HepG2 (cell line): Measurements from ENCODE around the gene POFUT1. TPM values are rescaled to one million over a fixed set of nuclear protein-coding genes. Genes with fewer than 3 reads are reported as not detected.

ENCODE experiments used
- ATAD3A ChIP-seq: sonication (generic); formaldehyde crosslinking; IDR thresholded peaks from 2 replicates; pipeline ENCODE4 v1.4.0; 2020; ENCODE audit warnings: missing genetic modification reagents
- ATM ChIP-seq: fragments of 450-650 bp; IDR thresholded peaks from 2 replicates; pipeline ENCODE4 v1.7.1; 2017; ENCODE audit warnings: mild to moderate bottlenecking, borderline replicate concordance
- ESRRA ChIP-seq: sonication (generic); formaldehyde crosslinking; IDR thresholded peaks from 2 replicates; pipeline ENCODE4 v1.5.1; 2020; ENCODE audit warnings: mild to moderate bottlenecking, low read depth, missing genetic modification reagents
- MYPOP ChIP-seq: sonication (generic); formaldehyde crosslinking; IDR thresholded peaks from 2 replicates; pipeline ENCODE4 v1.8.1; 2023; ENCODE audit warnings: mild to moderate bottlenecking, moderate library complexity, missing genetic modification reagents
- PHF20 ChIP-seq: sonication (generic); formaldehyde crosslinking; IDR thresholded peaks from 2 replicates; pipeline ENCODE4 v1.5.0; 2020; ENCODE audit warnings: mild to moderate bottlenecking, missing genetic modification reagents
- PPARG ChIP-seq: conservative IDR thresholded peaks from 2 replicates; pipeline ENCODE4 v1.6.1; 2016; ENCODE audit warnings: missing biosample characterization, missing genetic modification reagents
- ZFAT ChIP-seq: sonication (generic); formaldehyde crosslinking; conservative IDR thresholded peaks from 2 replicates; pipeline ENCODE4 v1.8.1; 2023; ENCODE audit warnings: missing genetic modification reagents, inconsistent platforms
- ZNF280D ChIP-seq: sonication (generic); formaldehyde crosslinking; IDR thresholded peaks from 2 replicates; pipeline ENCODE4 v1.5.1; 2020; ENCODE audit warnings: mild to moderate bottlenecking, missing genetic modification reagents
- polyA plus RNA-seq, 8 experiments: library from polyadenylated mRNA; depleted of rRNA in 3 of 8; stranded (reverse) in 7 of 8; unstranded in 1 of 8; fragments of >200 nt; fragmentation: Illumina TruSeq in 4 of 8; extraction: Trizol in 4 of 8; gene quantifications; 2 replicates each; pipeline versions ENCODE4 v1.2.1 to v1.2.3, GENCODE V29; 2011 to 2016; ENCODE audit warnings: low read depth in 4 of 8, missing spikeins in 1 of 8, mixed read lengths in 1 of 8; ENCODE audit not compliant: insufficient read depth in 1 of 8
- total RNA-seq, 5 experiments: library from RNA; depleted of rRNA; stranded (reverse); fragments of >200 nt; fragmentation: Illumina TruSeq; extraction: Trizol; gene quantifications; 2 replicates each; pipeline ENCODE4 v1.2.3, GENCODE V29; 2016; ENCODE audit warnings: low read depth in 1 of 5
- TF ChIP-seq, protein P1 (sequence below): sonication (generic); formaldehyde crosslinking; IDR thresholded peaks from 2 replicates; pipeline ENCODE4 v1.5.1; 2020; ENCODE audit warnings: mild to moderate bottlenecking, missing genetic modification reagents, borderline replicate concordance
- TF ChIP-seq, protein P2 (sequence below): sonication (generic); formaldehyde crosslinking; IDR thresholded peaks from 2 replicates; pipeline ENCODE4 v1.9.0; 2021; ENCODE audit warnings: mild to moderate bottlenecking, missing genetic modification reagents
- TF ChIP-seq, protein P3 (sequence below): sonication (generic); formaldehyde crosslinking; IDR thresholded peaks from 2 replicates; pipeline ENCODE4 v1.8.1; 2022; ENCODE audit warnings: low read depth, mild to moderate bottlenecking, missing genetic modification reagents

POFUT1 gene
- total and polyA plus RNA-seq, 2 of the 13 experiments (the other 11 are each of a cell fraction or from before 2014, with no cell fraction given), result 35.5 to 58.3 TPM

- TF ChIP-seq, protein P1, sequence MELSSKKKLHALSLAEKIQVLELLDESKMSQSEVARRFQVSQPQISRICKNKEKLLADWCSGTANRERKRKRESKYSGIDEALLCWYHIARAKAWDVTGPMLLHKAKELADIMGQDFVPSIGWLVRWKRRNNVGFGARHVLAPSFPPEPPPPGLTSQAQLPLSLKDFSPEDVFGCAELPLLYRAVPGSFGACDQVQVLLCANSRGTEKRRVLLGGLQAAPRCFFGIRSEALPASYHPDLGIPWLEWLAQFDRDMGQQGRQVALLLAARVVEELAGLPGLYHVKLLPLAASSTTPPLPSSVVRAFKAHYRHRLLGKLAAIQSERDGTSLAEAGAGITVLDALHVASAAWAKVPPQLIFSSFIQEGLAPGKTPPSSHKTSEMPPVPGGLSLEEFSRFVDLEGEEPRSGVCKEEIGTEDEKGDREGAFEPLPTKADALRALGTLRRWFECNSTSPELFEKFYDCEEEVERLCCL (CRISPR knock-in tag), result no peak
- TF ChIP-seq PPARG (peak; percentile 52; the same call in 1 of the 2 replicates), MYPOP (CRISPR knock-in tag) (no peak), ZFAT (no peak), PHF20 (CRISPR knock-in tag) (no peak), ZNF280D (CRISPR knock-in tag) (no peak), ATAD3A (no peak), ATM (no peak), ESRRA (no peak)
- TF ChIP-seq, protein P2, sequence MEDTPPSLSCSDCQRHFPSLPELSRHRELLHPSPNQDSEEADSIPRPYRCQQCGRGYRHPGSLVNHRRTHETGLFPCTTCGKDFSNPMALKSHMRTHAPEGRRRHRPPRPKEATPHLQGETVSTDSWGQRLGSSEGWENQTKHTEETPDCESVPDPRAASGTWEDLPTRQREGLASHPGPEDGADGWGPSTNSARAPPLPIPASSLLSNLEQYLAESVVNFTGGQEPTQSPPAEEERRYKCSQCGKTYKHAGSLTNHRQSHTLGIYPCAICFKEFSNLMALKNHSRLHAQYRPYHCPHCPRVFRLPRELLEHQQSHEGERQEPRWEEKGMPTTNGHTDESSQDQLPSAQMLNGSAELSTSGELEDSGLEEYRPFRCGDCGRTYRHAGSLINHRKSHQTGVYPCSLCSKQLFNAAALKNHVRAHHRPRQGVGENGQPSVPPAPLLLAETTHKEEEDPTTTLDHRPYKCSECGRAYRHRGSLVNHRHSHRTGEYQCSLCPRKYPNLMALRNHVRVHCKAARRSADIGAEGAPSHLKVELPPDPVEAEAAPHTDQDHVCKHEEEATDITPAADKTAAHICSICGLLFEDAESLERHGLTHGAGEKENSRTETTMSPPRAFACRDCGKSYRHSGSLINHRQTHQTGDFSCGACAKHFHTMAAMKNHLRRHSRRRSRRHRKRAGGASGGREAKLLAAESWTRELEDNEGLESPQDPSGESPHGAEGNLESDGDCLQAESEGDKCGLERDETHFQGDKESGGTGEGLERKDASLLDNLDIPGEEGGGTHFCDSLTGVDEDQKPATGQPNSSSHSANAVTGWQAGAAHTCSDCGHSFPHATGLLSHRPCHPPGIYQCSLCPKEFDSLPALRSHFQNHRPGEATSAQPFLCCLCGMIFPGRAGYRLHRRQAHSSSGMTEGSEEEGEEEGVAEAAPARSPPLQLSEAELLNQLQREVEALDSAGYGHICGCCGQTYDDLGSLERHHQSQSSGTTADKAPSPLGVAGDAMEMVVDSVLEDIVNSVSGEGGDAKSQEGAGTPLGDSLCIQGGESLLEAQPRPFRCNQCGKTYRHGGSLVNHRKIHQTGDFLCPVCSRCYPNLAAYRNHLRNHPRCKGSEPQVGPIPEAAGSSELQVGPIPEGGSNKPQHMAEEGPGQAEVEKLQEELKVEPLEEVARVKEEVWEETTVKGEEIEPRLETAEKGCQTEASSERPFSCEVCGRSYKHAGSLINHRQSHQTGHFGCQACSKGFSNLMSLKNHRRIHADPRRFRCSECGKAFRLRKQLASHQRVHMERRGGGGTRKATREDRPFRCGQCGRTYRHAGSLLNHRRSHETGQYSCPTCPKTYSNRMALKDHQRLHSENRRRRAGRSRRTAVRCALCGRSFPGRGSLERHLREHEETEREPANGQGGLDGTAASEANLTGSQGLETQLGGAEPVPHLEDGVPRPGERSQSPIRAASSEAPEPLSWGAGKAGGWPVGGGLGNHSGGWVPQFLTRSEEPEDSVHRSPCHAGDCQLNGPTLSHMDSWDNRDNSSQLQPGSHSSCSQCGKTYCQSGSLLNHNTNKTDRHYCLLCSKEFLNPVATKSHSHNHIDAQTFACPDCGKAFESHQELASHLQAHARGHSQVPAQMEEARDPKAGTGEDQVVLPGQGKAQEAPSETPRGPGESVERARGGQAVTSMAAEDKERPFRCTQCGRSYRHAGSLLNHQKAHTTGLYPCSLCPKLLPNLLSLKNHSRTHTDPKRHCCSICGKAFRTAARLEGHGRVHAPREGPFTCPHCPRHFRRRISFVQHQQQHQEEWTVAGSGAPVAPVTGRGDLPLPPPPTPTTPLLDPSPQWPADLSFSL (CRISPR knock-in tag), result no peak
- TF ChIP-seq, protein P3, sequence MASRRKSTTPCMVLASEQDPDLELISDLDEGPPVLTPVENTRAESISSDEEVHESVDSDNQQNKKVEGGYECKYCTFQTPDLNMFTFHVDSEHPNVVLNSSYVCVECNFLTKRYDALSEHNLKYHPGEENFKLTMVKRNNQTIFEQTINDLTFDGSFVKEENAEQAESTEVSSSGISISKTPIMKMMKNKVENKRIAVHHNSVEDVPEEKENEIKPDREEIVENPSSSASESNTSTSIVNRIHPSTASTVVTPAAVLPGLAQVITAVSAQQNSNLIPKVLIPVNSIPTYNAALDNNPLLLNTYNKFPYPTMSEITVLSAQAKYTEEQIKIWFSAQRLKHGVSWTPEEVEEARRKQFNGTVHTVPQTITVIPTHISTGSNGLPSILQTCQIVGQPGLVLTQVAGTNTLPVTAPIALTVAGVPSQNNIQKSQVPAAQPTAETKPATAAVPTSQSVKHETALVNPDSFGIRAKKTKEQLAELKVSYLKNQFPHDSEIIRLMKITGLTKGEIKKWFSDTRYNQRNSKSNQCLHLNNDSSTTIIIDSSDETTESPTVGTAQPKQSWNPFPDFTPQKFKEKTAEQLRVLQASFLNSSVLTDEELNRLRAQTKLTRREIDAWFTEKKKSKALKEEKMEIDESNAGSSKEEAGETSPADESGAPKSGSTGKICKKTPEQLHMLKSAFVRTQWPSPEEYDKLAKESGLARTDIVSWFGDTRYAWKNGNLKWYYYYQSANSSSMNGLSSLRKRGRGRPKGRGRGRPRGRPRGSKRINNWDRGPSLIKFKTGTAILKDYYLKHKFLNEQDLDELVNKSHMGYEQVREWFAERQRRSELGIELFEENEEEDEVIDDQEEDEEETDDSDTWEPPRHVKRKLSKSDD, result no peak
Measured at GRCh38 chr20:32235331-32236047, 27.8 kb downstream of the POFUT1 start (continued).
